AG04450 (cell line): ENCODE data around the gene LIFR. TPM values are rescaled to one million over a fixed set of nuclear protein-coding genes. Genes with fewer than 3 reads are reported as not detected.

ENCODE experiments used
- CTCF ChIA-PET: fragments of 300-600, 350-600 bp; formaldehyde crosslinking; extraction: SDS; loops from one replicate; lab custom pipeline; 2022; ENCODE audit warnings: antibody characterized with exemption, inconsistent platforms; lab: Charles Lee
- POLR2A ChIA-PET: fragments of 350-600 bp; formaldehyde crosslinking; extraction: SDS; loops from one replicate; lab custom pipeline; 2021; ENCODE audit warnings: antibody characterized with exemption, inconsistent platforms; lab: Yijun Ruan, JAX
- DNase-seq: peaks from one replicate; pipeline ENCODE4 v3.0.0-alpha.2; 2011; ENCODE audit warnings: low read depth, low spot score
- H3K27ac ChIP-seq: one replicate; pipeline ENCODE4 v1.5.1; 2012; ENCODE audit warnings: low read depth, low read length, control low read depth
- H3K27me3 ChIP-seq: one replicate; pipeline ENCODE4 v1.6.0; 2012; ENCODE audit warnings: low read length; ENCODE audit not compliant: control insufficient read depth, insufficient read depth
- H3K4me3 ChIP-seq: 2 replicates; pipeline ENCODE4 v1.5.1; 2011; ENCODE audit warnings: mild to moderate bottlenecking, low read depth, low read length, control low read depth
- H3K9me3 ChIP-seq: 2 replicates; pipeline ENCODE4 v1.5.1; 2012; ENCODE audit warnings: low read length; ENCODE audit not compliant: control insufficient read depth, insufficient read depth
- CTCF ChIP-seq: IDR thresholded peaks from 2 replicates; pipeline ENCODE4 v1.5.1; 2011; ENCODE audit warnings: low read depth, low read length, control low read depth, inconsistent platforms
- polyA plus RNA-seq: library from polyadenylated mRNA; depleted of rRNA; stranded (reverse); fragments of >200 nt; gene quantifications from 2 replicates; pipeline ENCODE4 v1.2.3, GENCODE V29; 2011

LIFR gene
- polyA plus RNA-seq, 1 experiment = 18.6 TPM

GRCh38 chr5:38441453-38442246 lies 114.8 kb downstream of the LIFR start:
- ChIA-PET CTCF (interaction anchor here (0.5 to 5.9 kb wide), 117 partner anchors 8 to 1152 kb away, joined by 3 to 364 read pairs (median 5); no protein-coding TSS in a partner anchor), POLR2A (interaction anchor here (0.5 to 1.8 kb wide), 6 partner anchors 8 to 368 kb away, joined by 3 to 14 read pairs (median 4); no protein-coding TSS in a partner anchor)
- no peak overlapping the region for H3K4me3 ChIP-seq
- H3K27me3 ChIP-seq = peaks cover 2% of the 10 kb centered on the region
- peak; percentile 99 for TF ChIP-seq CTCF
- DNase-seq = peak; percentile 82
- no peak overlapping the region for H3K27ac ChIP-seq
- no peaks in the 10 kb centered on the region for H3K9me3 ChIP-seq

- CTCF ChIA-PET = interaction anchor here (5.9 kb wide), 1 partner anchor 371 kb away, joined by 364 read pairs; no protein-coding TSS in a partner anchor
- no peak for TF ChIP-seq CTCF
- H3K9me3 ChIP-seq = no peaks in the 10 kb centered on the region
- no peak overlapping the region for H3K4me3 ChIP-seq
- POLR2A ChIA-PET = no interaction called here
- peaks cover 2% of the 10 kb centered on the region for H3K27me3 ChIP-seq
- no peak overlapping the region for H3K27ac ChIP-seq
- no peak for DNase-seq
Observed at GRCh38 chr5:38438757-38439156, 117.7 kb downstream of the LIFR start.

GRCh38 chr5:38434966-38435705 lies 121.3 kb downstream of the LIFR start:
- CTCF ChIA-PET = interaction anchor here (0.6 to 3.0 kb wide), 6 partner anchors 10 to 559 kb away, joined by 3 to 26 read pairs (median 5); no protein-coding TSS in a partner anchor
- no peak for DNase-seq
- TF ChIP-seq CTCF = no peak
- no peak overlapping the region for H3K27ac ChIP-seq
- POLR2A ChIA-PET = no interaction called here
- H3K27me3 ChIP-seq = peaks cover under 1% of the 10 kb centered on the region
- H3K4me3 ChIP-seq = no peak overlapping the region
- H3K9me3 ChIP-seq = no peaks in the 10 kb centered on the region

- Histone ChIP-seq H3K9me3 (no peaks in the 10 kb centered on the region), H3K4me3 (no peak overlapping the region), H3K27me3 (no peaks in the 10 kb centered on the region), H3K27ac (peak overlapping the region; percentile 90)
- peak; percentile 30; the same call in 1 of the 2 replicates for TF ChIP-seq CTCF
- peak; percentile 67 for DNase-seq
- CTCF ChIA-PET = interaction anchor here (0.6 to 5.4 kb wide), 6 partner anchors 8 to 376 kb away, joined by 3 to 50 read pairs (median 10); no protein-coding TSS in a partner anchor
- POLR2A ChIA-PET = interaction anchor here (1.1 to 1.5 kb wide), 7 partner anchors 8 to 376 kb away, joined by 3 to 6 read pairs (median 4); no protein-coding TSS in a partner anchor
Observed at GRCh38 chr5:38433160-38433861, 123.1 kb downstream of the LIFR start.
